ENCODE data around the gene C12orf50.

Gene C12orf50

DNA sequence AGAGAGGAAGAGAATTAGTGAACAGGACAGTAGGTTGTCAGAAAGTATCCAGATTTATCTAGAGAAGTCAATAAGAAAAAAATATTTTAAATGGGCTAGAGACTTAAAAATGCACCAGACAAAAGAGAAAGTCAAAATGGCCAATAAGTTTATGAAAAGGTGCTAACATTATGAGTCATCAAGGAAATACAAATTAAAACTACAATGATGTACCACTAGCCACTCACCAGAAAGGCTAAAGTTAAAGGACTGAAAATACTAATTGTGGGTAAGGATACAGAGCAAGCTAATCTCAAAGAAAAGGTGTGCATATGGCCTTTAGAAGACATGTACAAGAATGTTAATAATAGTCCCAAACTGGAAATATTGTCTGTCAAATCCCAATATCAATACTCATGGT is 37.7 kb downstream of the C12orf50 start:
- H3K4me3 ChIP-seq (ENCODE audit: low read depth, low read length) = no peak overlapping the region
- no peak for DNase-seq (ENCODE audit: low read depth)
- TF ChIP-seq, protein P1, sequence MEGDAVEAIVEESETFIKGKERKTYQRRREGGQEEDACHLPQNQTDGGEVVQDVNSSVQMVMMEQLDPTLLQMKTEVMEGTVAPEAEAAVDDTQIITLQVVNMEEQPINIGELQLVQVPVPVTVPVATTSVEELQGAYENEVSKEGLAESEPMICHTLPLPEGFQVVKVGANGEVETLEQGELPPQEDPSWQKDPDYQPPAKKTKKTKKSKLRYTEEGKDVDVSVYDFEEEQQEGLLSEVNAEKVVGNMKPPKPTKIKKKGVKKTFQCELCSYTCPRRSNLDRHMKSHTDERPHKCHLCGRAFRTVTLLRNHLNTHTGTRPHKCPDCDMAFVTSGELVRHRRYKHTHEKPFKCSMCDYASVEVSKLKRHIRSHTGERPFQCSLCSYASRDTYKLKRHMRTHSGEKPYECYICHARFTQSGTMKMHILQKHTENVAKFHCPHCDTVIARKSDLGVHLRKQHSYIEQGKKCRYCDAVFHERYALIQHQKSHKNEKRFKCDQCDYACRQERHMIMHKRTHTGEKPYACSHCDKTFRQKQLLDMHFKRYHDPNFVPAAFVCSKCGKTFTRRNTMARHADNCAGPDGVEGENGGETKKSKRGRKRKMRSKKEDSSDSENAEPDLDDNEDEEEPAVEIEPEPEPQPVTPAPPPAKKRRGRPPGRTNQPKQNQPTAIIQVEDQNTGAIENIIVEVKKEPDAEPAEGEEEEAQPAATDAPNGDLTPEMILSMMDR (IDR thresholded peaks at IDR 0.05; ENCODE audit: insufficient read depth, low read depth, low read length, missing control alignments) = no peak

DNA sequence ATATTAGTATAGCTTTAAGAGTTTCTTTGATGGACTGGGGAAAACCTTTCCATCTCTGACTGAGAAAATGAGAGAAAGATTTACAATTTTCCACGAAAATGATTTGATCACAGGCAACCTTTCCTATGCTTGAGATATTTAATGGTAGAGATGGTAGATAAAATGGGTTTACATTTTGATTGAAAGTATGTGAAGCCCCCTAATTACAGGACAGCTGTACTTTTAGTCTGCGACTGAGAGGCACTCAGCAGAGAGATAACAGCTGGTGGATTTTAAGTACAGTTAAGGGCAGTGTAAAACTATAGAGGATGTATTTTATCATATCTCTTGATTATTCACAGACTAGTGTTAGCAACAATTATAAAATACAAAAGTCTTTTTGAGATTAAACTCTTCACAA is 40.7 kb downstream of the C12orf50 start:
- TF ChIP-seq, protein P1 (IDR thresholded peaks at IDR 0.05; ENCODE audit: insufficient read depth, low read depth, low read length, missing control alignments) = no peak
- DNase-seq (ENCODE audit: low read depth) = no peak
- H3K4me3 ChIP-seq (ENCODE audit: low read depth, low read length) = no peak overlapping the region

DNA sequence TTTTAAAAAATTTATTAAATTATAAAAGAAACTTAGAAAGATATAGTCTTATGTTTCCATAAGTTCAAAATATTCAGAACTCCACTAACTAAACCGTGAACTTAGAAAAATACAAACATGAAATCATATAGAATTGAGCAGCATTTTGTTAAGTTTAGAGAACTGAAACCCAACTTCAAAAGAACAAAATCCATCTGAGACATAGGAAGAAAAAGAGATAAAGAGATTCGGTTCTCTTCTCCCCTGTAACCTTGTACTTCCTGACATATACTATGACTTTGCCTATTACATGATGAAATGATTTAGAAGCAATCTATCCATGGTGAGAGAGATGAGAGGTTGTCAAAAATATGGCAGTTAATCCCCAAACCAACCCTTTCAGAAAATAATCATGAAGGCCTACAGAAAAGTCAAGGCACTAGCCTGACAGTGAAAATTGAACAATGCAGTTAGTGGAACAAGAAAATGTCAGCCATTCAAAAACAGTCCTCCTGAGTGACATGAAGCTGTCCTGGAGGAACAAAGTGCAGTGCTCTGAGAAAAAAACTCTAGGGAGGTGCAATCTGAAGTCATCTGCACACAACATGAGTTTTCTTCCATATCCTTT is 44.0 kb downstream of the C12orf50 start:
- TF ChIP-seq, protein P1 (IDR thresholded peaks at IDR 0.05; ENCODE audit: insufficient read depth, low read depth, low read length, missing control alignments) = no peak
- H3K4me3 ChIP-seq (ENCODE audit: low read depth, low read length) = no peak overlapping the region
- DNase-seq (ENCODE audit: low read depth) = no peak

DNA sequence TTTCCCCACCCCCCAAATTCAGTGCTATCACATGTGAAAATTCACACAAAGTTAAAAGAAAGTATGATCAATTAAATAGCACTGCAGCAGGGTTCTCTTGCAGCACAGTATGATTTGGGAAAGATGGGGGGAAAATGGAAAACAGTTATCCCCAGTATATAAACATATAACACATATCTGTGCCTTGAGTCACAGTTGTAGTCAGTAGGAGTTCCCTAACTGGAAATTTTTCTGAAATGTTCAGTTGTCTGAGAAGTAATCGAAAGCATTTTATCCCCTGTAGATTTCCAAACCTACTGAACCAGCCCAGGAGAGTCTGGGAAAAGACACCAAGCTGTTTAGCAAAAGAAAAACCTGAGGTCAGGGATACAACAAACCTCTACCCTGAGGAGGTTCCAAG is 47.0 kb downstream of the C12orf50 start:
- no peak overlapping the region for H3K4me3 ChIP-seq (ENCODE audit: low read depth, low read length)
- TF ChIP-seq, protein P1 (IDR thresholded peaks at IDR 0.05; ENCODE audit: insufficient read depth, low read depth, low read length, missing control alignments) = no peak
- DNase-seq (ENCODE audit: low read depth) = no peak

DNA sequence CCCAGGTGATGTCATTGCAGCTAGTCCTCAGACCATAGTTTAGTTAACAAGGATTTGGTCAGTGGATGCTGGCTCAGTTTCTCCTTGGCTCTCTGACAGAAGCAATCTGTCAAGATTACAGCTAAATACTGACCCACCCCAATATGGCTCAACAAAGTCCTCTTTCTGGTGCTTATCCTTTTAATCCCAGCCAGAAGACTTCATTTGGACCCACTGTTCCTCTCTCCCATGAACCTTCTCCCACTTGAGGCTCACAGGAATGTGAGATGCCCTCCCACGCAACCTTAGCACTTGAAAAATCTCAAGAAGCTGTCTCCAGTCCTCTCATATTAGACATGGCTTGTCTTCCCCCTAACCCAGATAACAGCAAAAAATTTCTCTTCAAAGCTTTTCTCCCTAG is 47.7 kb downstream of the C12orf50 start:
- H3K4me3 ChIP-seq (ENCODE audit: low read depth, low read length) = no peak overlapping the region
- no peak for DNase-seq (ENCODE audit: low read depth)
- TF ChIP-seq, protein P1 (IDR thresholded peaks at IDR 0.05; ENCODE audit: insufficient read depth, low read depth, low read length, missing control alignments) = no peak

DNA sequence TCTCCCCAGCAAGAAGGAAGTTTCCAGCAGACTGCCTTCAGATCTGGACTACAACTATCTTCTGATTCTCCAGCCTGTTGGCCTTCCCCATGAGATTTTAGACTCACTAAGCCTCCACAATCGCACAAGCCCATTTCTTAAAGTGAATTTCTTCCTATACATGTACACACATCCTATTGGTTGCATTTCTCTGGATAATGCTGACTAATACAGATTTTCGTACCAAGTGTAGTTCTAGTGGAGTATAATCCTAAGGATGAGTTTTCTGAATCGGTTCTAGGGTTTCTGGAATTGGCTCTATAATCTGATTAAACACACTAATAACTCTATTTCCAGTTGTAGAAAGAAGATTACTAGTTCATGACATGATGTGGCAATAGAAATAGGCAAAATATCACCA is 53.3 kb downstream of the C12orf50 start:
- TF ChIP-seq, protein P1 (IDR thresholded peaks at IDR 0.05; ENCODE audit: insufficient read depth, low read depth, low read length, missing control alignments) = no peak
- DNase-seq (ENCODE audit: low read depth) = no peak

DNA sequence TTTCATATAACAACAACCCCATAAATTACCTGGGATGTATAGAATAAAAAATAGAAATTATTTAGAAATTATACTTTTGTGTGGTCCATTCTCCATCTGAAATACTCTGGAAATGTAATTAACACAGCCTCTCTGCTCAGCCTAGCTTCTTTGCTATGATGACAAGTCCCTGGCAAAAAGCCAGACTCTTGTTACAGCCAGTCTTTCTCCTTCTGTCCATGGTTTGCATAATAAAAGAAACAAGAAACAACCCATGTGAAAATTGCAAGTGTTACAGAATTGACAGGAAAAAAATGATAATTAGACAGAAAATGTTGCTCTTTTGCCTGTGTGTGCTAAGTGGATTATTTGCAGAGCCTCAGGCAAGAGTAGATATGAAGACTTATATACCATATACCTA is 61.3 kb downstream of the C12orf50 start:
- TF ChIP-seq, protein P1 (IDR thresholded peaks at IDR 0.05; ENCODE audit: insufficient read depth, low read depth, low read length, missing control alignments) = no peak
- DNase-seq (ENCODE audit: low read depth) = no peak
- no peak overlapping the region for H3K4me3 ChIP-seq (ENCODE audit: low read depth, low read length)

More for the DNA sequence above, 53.3 kb downstream of the C12orf50 start:
- H3K4me3 ChIP-seq (ENCODE audit: low read depth, low read length) = no peak overlapping the region

Data from GM12865 (cell line).